Measurements from ENCODE around the gene BTNL2. TPM values are rescaled to one million over a fixed set of nuclear protein-coding genes. Genes with fewer than 3 reads are reported as not detected.

The BTNL2 gene
- total and polyA plus RNA-seq, 2 of the 13 experiments (the other 11 are each of a cell fraction or from before 2014, with no cell fraction given), result not detected

DNA sequence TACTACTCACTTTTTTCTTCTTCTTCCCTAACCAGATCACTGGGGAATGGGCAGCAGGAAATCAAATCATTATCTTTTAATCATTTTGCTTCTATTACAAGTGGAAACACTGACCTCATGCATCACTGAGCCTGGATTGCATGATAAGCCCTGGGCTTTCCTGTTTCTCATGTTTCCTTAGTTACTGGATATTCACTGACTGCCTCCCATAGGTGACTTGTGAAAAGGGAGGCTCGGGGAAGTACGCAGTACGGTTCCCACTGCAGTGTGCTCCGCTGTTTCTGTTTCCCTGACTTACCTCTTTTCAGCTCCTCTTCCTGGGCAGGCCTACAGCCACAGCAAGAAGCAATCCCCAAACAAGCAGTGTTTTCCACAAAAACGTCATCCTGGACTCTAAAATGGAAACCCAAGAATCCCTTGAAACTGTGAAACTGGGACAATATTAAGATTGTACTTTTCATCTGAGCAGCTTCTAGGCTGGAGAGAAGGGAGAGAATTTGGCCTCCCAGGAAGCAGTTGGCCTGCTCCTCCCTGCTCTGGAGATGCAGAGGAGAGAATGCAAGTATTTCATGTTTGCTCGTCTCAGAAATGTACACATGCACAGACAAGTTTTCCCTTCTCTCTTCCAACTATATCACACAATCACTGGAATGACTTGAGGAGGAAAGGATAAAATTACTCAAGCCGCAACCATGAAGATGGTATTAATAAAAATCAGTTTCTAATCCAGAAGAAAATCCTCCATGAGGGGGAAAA is 13.1 kb downstream of the BTNL2 start (continued):
- TF ChIP-seq RFX1 (IDR thresholded peaks at IDR 0.05) (no peak), JARID2 (CRISPR knock-in tag; IDR thresholded peaks at IDR 0.05; ENCODE audit: insufficient replicate concordance) (no peak), ZNF547 (CRISPR knock-in tag; IDR thresholded peaks at IDR 0.05) (no peak), KDM4B (CRISPR knock-in tag; IDR thresholded peaks at IDR 0.05) (no peak), ZNF660 (CRISPR knock-in tag; IDR thresholded peaks at IDR 0.05; ENCODE audit: borderline replicate concordance, low read depth) (no peak)
- TF ChIP-seq, protein P1, sequence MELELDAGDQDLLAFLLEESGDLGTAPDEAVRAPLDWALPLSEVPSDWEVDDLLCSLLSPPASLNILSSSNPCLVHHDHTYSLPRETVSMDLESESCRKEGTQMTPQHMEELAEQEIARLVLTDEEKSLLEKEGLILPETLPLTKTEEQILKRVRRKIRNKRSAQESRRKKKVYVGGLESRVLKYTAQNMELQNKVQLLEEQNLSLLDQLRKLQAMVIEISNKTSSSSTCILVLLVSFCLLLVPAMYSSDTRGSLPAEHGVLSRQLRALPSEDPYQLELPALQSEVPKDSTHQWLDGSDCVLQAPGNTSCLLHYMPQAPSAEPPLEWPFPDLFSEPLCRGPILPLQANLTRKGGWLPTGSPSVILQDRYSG (CRISPR knock-in tag; IDR thresholded peaks at IDR 0.05), result no peak
- TF ChIP-seq, protein P2, sequence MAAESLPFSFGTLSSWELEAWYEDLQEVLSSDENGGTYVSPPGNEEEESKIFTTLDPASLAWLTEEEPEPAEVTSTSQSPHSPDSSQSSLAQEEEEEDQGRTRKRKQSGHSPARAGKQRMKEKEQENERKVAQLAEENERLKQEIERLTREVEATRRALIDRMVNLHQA (CRISPR knock-in tag; IDR thresholded peaks at IDR 0.05), result no peak
- TF ChIP-seq, protein P3, sequence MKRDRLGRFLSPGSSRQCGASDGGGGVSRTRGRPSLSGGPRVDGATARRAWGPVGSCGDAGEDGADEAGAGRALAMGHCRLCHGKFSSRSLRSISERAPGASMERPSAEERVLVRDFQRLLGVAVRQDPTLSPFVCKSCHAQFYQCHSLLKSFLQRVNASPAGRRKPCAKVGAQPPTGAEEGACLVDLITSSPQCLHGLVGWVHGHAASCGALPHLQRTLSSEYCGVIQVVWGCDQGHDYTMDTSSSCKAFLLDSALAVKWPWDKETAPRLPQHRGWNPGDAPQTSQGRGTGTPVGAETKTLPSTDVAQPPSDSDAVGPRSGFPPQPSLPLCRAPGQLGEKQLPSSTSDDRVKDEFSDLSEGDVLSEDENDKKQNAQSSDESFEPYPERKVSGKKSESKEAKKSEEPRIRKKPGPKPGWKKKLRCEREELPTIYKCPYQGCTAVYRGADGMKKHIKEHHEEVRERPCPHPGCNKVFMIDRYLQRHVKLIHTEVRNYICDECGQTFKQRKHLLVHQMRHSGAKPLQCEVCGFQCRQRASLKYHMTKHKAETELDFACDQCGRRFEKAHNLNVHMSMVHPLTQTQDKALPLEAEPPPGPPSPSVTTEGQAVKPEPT (CRISPR knock-in tag; IDR thresholded peaks at IDR 0.05; ENCODE audit: low read depth), result no peak

DNA sequence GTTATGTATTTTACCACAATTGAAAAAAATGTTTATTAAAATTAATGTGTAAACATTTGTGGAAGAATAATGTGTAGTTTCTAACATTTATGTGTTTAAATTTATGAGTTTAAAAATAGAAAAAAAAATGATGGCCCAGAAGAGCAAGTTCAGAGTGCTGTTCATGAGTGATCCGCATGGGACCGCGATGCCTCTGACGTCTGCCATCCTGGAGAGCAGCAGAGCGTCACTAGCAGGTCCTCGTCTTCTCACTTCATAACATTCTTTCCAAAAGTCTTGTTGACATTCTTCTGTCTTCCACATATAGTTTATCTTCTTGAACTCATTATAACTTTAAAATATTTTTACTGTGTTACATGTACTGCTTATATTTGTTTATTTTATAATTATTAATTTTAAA is 15.5 kb downstream of the BTNL2 start:
- Histone ChIP-seq H3K36me3 (replicated peaks in 1 of 2; ENCODE audit: control insufficient read depth in 1 of 2, insufficient read depth in 2 of 2, low read length in 2 of 2) (no peaks in the 10 kb centered on the region), H4K20me1 (ENCODE audit: insufficient read depth, low read length) (no peaks in the 10 kb centered on the region), H3K4me3 (replicated peaks in 1 of 3; ENCODE audit: insufficient read depth in 1 of 3, low read depth in 2 of 3, low read length in 3 of 3) (no peak overlapping the region), H3K4me2 (ENCODE audit: low read depth, low read length) (no peak overlapping the region), H3K4me1 (ENCODE audit: insufficient read depth, low read length) (no peaks in the 10 kb centered on the region), H2AFZ (ENCODE audit: low read length) (no peak overlapping the region), H3K9me3 (ENCODE audit: low read length) (no peaks in the 10 kb centered on the region), H3K79me2 (ENCODE audit: insufficient read depth, low read length) (no peaks in the 10 kb centered on the region), H3K27ac (ENCODE audit: extremely low read length, insufficient read depth, low read length) (no peak overlapping the region), H3K27me3 (ENCODE audit: control insufficient read depth in 1 of 2, insufficient read depth in 2 of 2, low read length in 2 of 2) (peaks cover 0 to 40% of the 10 kb centered on the region in 2 experiments; a peak in 2 of 5 replicates), H3K9ac (ENCODE audit: insufficient read depth, low read depth, low read length) (no peak overlapping the region)
- ChIA-PET CTCF (ENCODE audit: low intra/inter-chr PET ratio, low total read pairs) (no interaction called here), POLR2A (no interaction called here)
- intact Hi-C loops (cut with micrococcal nuclease; ENCODE audit: unreplicated experiment), result no loop called here
- BruUV-seq (replicated peaks), result no TSS peak
- no peak for DNase-seq (ENCODE audit: low spot score)
- WGBS (ENCODE audit: low lambda C conversion rate), result 53% methylated on average over 6 of the region's 6 CpGs
- ATAC-seq, result no peak
- in situ Hi-C loops (cut with HindIII; ENCODE audit: extremely low pct_ligation_motif_present, low pct_unique_long_range_greater_than_20kb), result no loop called here
- no peak for FAIRE-seq
- TF ChIP-seq, protein P4, sequence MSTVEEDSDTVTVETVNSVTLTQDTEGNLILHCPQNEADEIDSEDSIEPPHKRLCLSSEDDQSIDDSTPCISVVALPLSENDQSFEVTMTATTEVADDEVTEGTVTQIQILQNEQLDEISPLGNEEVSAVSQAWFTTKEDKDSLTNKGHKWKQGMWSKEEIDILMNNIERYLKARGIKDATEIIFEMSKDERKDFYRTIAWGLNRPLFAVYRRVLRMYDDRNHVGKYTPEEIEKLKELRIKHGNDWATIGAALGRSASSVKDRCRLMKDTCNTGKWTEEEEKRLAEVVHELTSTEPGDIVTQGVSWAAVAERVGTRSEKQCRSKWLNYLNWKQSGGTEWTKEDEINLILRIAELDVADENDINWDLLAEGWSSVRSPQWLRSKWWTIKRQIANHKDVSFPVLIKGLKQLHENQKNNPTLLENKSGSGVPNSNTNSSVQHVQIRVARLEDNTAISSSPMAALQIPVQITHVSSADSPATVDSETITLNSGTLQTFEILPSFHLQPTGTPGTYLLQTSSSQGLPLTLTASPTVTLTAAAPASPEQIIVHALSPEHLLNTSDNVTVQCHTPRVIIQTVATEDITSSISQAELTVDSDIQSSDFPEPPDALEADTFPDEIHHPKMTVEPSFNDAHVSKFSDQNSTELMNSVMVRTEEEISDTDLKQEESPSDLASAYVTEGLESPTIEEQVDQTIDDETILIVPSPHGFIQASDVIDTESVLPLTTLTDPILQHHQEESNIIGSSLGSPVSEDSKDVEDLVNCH (CRISPR knock-in tag; IDR thresholded peaks at IDR 0.05), result no peak
- TF ChIP-seq CHCHD3 (CRISPR knock-in tag; IDR thresholded peaks at IDR 0.05) (no peak), ZNF891 (CRISPR knock-in tag; IDR thresholded peaks at IDR 0.05) (no peak), KDM5A (IDR thresholded peaks at IDR 0.05; ENCODE audit: borderline replicate concordance, low read length) (no peak)
